GM12878 (cell line): ENCODE measurements around the gene CGB5.
"Not testable (repeated sequence)": the region's sequence is repeated elsewhere in the genome, so short reads cannot be mapped to it uniquely, and the experiment has no call there.

Source experiments
- CHD2 ChIP-seq: IDR thresholded peaks from 2 replicates; pipeline ENCODE4 v1.6.1; 2011; ENCODE audit warnings: low read depth, low read length, improper control_type of control experiment, borderline replicate concordance
- ETV6 ChIP-seq, 2 experiments: fragments of 450-650 bp in 1 of 2; IDR thresholded peaks in 1 of 2; conservative IDR thresholded peaks in 1 of 2; 2 replicates each; pipeline ENCODE4 v1.6.1; 2014; ENCODE audit warnings: antibody characterized with exemption in 1 of 2, borderline replicate concordance in 1 of 2, low read depth in 1 of 2, mild to moderate bottlenecking in 1 of 2, moderate library complexity in 1 of 2
- FOXM1 ChIP-seq: IDR thresholded peaks from 2 replicates; pipeline ENCODE4 v1.6.1; 2012; ENCODE audit warnings: low read depth, mild to moderate bottlenecking, inconsistent platforms, low read length, moderate library complexity
- LARP7 ChIP-seq: fragments of 450-650 bp; IDR thresholded peaks from 2 replicates; pipeline ENCODE4 v1.6.1; 2017; ENCODE audit warnings: mild to moderate bottlenecking
- NRF1 ChIP-seq: conservative IDR thresholded peaks from 2 replicates; pipeline ENCODE4 v1.6.1; 2011; ENCODE audit warnings: mild to moderate bottlenecking, low read depth, low read length, improper control_type of control experiment
- POLR2AphosphoS5 ChIP-seq: IDR thresholded peaks from 2 replicates; pipeline ENCODE4 v1.6.1; 2011; ENCODE audit warnings: mild to moderate bottlenecking, low read length, inconsistent platforms
- RELA ChIP-seq: fragments of 450-650 bp; IDR thresholded peaks from 2 replicates; pipeline ENCODE4 v1.8.0; 2014; ENCODE audit warnings: borderline replicate concordance; ENCODE audit not compliant: partially characterized antibody
- RFX5 ChIP-seq: IDR thresholded peaks from 2 replicates; pipeline ENCODE4 v1.6.1; 2011; ENCODE audit warnings: low read depth, low read length, improper control_type of control experiment
- SIN3A ChIP-seq: IDR thresholded peaks from 2 replicates; pipeline ENCODE4 v1.6.1; 2012; ENCODE audit warnings: low read depth, low read length, improper control_type of control experiment
- TF ChIP-seq, protein P1 (sequence below): fragments of 450-650 bp; IDR thresholded peaks from 2 replicates; pipeline ENCODE4 v1.6.1; 2017; ENCODE audit warnings: antibody characterized with exemption, mild to moderate bottlenecking, moderate library complexity
- TF ChIP-seq, protein P2 (sequence below), 3 experiments: IDR thresholded peaks in 2 of 3; conservative IDR thresholded peaks in 1 of 3; 2 replicates each; pipeline ENCODE4 v1.5.1; 2011; ENCODE audit warnings: low read depth in 3 of 3, low read length in 3 of 3, mild to moderate bottlenecking in 3 of 3, control low read depth in 2 of 3, moderate library complexity in 2 of 3, inconsistent platforms in 1 of 3, mixed read lengths in 1 of 3; ENCODE audit not compliant: control insufficient read depth in 2 of 3, insufficient read depth in 1 of 3; ENCODE audit errors: extremely low read depth in 1 of 3

DNA sequence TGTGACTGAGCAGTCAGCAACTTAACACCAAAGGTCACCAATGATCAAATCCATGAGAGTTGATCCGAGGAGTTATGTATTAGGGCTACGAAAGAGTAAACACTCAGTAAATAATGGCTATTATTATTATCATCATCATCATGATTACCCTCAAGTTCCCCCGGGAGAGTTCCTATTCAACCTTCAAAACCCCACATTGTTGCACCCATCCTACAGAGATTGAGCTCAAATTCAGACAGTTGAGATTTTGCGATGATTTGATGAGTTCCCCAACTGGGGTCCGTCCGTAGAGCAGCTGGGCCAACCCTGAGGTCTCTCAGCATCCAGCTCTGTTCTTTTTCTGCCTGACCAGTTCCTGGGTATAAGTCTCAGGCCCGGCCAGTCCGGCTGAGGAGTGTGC, 5.5 kb upstream of the CGB5 start:
- TF ChIP-seq RFX5; ETV6 (conservative IDR thresholded peaks at IDR 0.05 in 1 of 2, IDR thresholded peaks at IDR 0.05 in 1 of 2; ENCODE audit: borderline replicate concordance in 1 of 2, low read depth in 1 of 2); RELA; LARP7; SIN3A; NRF1; FOXM1; POLR2AphosphoS5; CHD2: not testable (repeated sequence)
- TF ChIP-seq, protein P1, sequence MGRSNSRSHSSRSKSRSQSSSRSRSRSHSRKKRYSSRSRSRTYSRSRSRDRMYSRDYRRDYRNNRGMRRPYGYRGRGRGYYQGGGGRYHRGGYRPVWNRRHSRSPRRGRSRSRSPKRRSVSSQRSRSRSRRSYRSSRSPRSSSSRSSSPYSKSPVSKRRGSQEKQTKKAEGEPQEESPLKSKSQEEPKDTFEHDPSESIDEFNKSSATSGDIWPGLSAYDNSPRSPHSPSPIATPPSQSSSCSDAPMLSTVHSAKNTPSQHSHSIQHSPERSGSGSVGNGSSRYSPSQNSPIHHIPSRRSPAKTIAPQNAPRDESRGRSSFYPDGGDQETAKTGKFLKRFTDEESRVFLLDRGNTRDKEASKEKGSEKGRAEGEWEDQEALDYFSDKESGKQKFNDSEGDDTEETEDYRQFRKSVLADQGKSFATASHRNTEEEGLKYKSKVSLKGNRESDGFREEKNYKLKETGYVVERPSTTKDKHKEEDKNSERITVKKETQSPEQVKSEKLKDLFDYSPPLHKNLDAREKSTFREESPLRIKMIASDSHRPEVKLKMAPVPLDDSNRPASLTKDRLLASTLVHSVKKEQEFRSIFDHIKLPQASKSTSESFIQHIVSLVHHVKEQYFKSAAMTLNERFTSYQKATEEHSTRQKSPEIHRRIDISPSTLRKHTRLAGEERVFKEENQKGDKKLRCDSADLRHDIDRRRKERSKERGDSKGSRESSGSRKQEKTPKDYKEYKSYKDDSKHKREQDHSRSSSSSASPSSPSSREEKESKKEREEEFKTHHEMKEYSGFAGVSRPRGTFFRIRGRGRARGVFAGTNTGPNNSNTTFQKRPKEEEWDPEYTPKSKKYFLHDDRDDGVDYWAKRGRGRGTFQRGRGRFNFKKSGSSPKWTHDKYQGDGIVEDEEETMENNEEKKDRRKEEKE, result not testable (repeated sequence)
- TF ChIP-seq, protein P2, sequence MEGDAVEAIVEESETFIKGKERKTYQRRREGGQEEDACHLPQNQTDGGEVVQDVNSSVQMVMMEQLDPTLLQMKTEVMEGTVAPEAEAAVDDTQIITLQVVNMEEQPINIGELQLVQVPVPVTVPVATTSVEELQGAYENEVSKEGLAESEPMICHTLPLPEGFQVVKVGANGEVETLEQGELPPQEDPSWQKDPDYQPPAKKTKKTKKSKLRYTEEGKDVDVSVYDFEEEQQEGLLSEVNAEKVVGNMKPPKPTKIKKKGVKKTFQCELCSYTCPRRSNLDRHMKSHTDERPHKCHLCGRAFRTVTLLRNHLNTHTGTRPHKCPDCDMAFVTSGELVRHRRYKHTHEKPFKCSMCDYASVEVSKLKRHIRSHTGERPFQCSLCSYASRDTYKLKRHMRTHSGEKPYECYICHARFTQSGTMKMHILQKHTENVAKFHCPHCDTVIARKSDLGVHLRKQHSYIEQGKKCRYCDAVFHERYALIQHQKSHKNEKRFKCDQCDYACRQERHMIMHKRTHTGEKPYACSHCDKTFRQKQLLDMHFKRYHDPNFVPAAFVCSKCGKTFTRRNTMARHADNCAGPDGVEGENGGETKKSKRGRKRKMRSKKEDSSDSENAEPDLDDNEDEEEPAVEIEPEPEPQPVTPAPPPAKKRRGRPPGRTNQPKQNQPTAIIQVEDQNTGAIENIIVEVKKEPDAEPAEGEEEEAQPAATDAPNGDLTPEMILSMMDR (IDR thresholded peaks at IDR 0.05 in 2 of 3, conservative IDR thresholded peaks at IDR 0.05 in 1 of 3; ENCODE audit: control insufficient read depth in 2 of 3, extremely low read depth in 1 of 3, insufficient read depth in 1 of 3, low read depth in 3 of 3, low read length in 3 of 3), result not testable (repeated sequence)
